DMS153 (cell line): ENCODE results near the gene SETD3.

Source experiments
- DNase-seq: peaks from one replicate; lab custom pipeline; 2025; lab: John Stamatoyannopoulos, UW

SETD3 gene

GRCh38 chr14:99422228-99423010 is 58.2 kb downstream of the SETD3 start:
- no peak for DNase-seq

GRCh38 chr14:99420711-99421110 is 59.9 kb downstream of the SETD3 start:
- DNase-seq: no peak

GRCh38 chr14:99419905-99420304 is 60.8 kb downstream of the SETD3 start:
- DNase-seq: no peak

- no peak for DNase-seq
These were observed 62.4 kb downstream of the SETD3 start for GRCh38 chr14:99418242-99418641.

- DNase-seq: no peak
These were observed 63.8 kb downstream of the SETD3 start for GRCh38 chr14:99416909-99417308.

GRCh38 chr14:99415496-99416281 is 65.0 kb downstream of the SETD3 start:
- DNase-seq: peak; percentile 60

GRCh38 chr14:99413911-99414310 is 66.7 kb downstream of the SETD3 start:
- no peak for DNase-seq

GRCh38 chr14:99413172-99413571 is 67.5 kb downstream of the SETD3 start:
- no peak for DNase-seq

- DNase-seq: no peak
These were observed 68.3 kb downstream of the SETD3 start for GRCh38 chr14:99412117-99413061.

GRCh38 chr14:99410019-99410418 is 70.6 kb downstream of the SETD3 start:
- DNase-seq: no peak

GRCh38 chr14:99408971-99409289 is 71.7 kb downstream of the SETD3 start:
- no peak for DNase-seq

GRCh38 chr14:99408286-99408970 is 72.2 kb downstream of the SETD3 start:
- DNase-seq: no peak

- DNase-seq: no peak
These were observed 73.2 kb downstream of the SETD3 start for GRCh38 chr14:99407416-99407815.

GRCh38 chr14:99402950-99403349 is 77.7 kb downstream of the SETD3 start:
- DNase-seq: no peak

- DNase-seq: no peak
These were observed 78.4 kb downstream of the SETD3 start for GRCh38 chr14:99402285-99402648.

- no peak for DNase-seq
These were observed 78.9 kb downstream of the SETD3 start for GRCh38 chr14:99401621-99402284.

- DNase-seq: no peak
These were observed 79.4 kb downstream of the SETD3 start for GRCh38 chr14:99401211-99401610.

- no peak for DNase-seq
These were observed 83.0 kb downstream of the SETD3 start for GRCh38 chr14:99397698-99398097.

- DNase-seq: no peak
These were observed 84.6 kb downstream of the SETD3 start for GRCh38 chr14:99395909-99396530.

GRCh38 chr14:99394602-99395156 is 86.0 kb downstream of the SETD3 start:
- DNase-seq: no peak
